ENCODE measurements around the gene LRRC8B.
"Not testable (repeated sequence)": the region's sequence is repeated elsewhere in the genome, so short reads cannot be mapped to it uniquely, and the experiment has no call there.

Gene LRRC8B

GRCh38 chr1:89538361-89538760, 13.7 kb downstream of the LRRC8B start:
- ChIA-PET CTCF (no interaction called here), POLR2A (ENCODE audit: low non-redundant PET) (no interaction called here)
- H3K27ac ChIP-seq, result no peak overlapping the region
- no peak for DNase-seq (ENCODE audit: low spot score)
- no peak for TF ChIP-seq CTCF (conservative IDR thresholded peaks at IDR 0.05; ENCODE audit: low read depth)

DNA sequence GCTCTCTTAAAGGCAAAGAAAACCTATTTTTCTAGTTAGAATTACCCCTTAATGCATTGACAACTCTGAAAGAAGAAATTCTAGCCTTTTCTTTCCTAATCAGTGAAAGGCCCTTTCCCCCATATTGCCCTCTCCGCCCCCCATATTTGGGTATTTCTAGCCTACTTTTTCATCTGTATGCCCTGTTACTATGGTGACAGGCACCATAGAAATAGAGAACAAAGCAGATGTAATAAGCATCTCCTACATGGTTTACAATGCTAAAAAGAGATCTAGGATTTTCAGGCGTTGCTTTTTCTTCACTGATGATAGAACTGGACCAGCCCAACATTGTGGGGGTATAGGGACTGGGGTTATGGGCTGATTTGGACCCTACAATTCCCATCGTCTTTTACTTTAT, 14.5 kb downstream of the LRRC8B start:
- H3K27ac ChIP-seq, result no peak overlapping the region
- ChIA-PET POLR2A (ENCODE audit: low non-redundant PET) (no interaction called here), CTCF (no interaction called here)
- TF ChIP-seq CTCF (conservative IDR thresholded peaks at IDR 0.05; ENCODE audit: low read depth), result no peak
- no peak for DNase-seq (ENCODE audit: low spot score)

GRCh38 chr1:89540406-89540970, 15.9 kb downstream of the LRRC8B start:
- H3K27ac ChIP-seq, result no peak overlapping the region
- no peak for DNase-seq (ENCODE audit: low spot score)
- ChIA-PET CTCF (interaction anchor here (0.6 kb wide), 1 partner anchor 725 kb away, joined by 5 read pairs; no protein-coding TSS in a partner anchor), POLR2A (ENCODE audit: low non-redundant PET) (no interaction called here)
- no peak for TF ChIP-seq CTCF (conservative IDR thresholded peaks at IDR 0.05; ENCODE audit: low read depth)

DNA sequence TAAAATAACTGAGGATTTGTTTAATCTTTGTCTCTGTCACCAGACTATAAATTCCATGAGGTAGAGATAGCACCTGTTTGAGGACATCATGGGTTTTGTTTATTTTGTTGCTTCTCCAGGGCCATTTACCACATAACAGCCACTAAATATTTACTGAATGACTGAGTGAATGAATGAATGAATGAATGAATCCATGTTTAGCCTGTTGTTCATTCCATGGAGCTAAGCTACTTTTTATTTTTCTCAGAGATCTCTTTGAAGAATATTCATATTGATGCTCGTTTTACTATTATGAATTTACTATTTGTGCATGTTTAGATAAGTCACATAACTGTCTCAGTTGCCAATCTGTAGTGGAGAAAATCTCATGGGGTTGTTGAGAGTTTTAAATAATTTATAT, 17.7 kb downstream of the LRRC8B start:
- H3K27ac ChIP-seq, result no peak overlapping the region
- TF ChIP-seq CTCF (conservative IDR thresholded peaks at IDR 0.05; ENCODE audit: low read depth), result no peak
- ChIA-PET POLR2A (ENCODE audit: low non-redundant PET) (no interaction called here), CTCF (no interaction called here)
- no peak for DNase-seq (ENCODE audit: low spot score)

DNA sequence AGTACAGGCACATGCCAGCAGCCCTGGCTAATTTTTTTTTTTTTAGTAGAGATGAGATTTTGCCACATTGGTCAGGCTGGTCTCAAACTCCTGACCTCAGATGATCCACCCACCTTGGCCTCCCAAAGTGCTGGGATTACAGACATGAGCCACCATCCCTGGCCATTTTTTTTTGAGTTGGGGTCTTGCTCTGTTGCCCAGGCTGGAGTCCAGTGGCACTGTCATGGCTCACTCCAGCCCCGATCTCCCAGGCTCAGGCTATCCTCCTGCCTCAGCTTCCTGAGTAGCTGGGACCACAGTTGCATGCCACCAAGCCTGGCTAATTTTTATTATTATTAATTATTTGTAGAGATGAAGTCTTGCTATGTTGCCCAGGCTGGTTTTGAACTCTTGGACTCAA, 19.0 kb downstream of the LRRC8B start:
- H3K27ac ChIP-seq; POLR2A ChIA-PET (ENCODE audit: low non-redundant PET); CTCF ChIA-PET: not testable (repeated sequence)

GRCh38 chr1:89545264-89546038, 20.8 kb downstream of the LRRC8B start:
- POLR2A ChIA-PET (ENCODE audit: low non-redundant PET), result no interaction called here
- DNase-seq (ENCODE audit: low spot score), result peak; percentile 35
- CTCF ChIA-PET, result no interaction called here
- TF ChIP-seq CTCF (conservative IDR thresholded peaks at IDR 0.05; ENCODE audit: low read depth), result no peak
- H3K27ac ChIP-seq, result no peak overlapping the region

More for the DNA sequence above, 19.0 kb downstream of the LRRC8B start:
- DNase-seq (ENCODE audit: low spot score), result not testable (repeated sequence)

Measured in RWPE1 (cell line).